Naive thymus-derived CD4-positive, alpha-beta T cell (primary cell): ENCODE data around the gene CCDC149. TPM values are rescaled to one million over a fixed set of nuclear protein-coding genes. Genes with fewer than 3 reads are reported as not detected.

Experiments used
- ATAC-seq: fragments of 150-1000 bp; cut with Tn5 transposase; 2 replicates; pipeline ENCODE4 v1.10.0; 2021; ENCODE audit warnings: mild to moderate bottlenecking, moderate library complexity
- CTCF ChIA-PET: fragments of 350-600 bp; sonication (Branson Sonifier 250); formaldehyde crosslinking; loops from one replicate; lab custom pipeline; 2021; ENCODE audit warnings: antibody characterized with exemption; lab: Charles Lee
- POLR2A ChIA-PET: fragments of 350-600 bp; sonication (Branson Sonifier 250); formaldehyde crosslinking; loops from one replicate; lab custom pipeline; 2021; ENCODE audit warnings: antibody characterized with exemption, inconsistent platforms; lab: Charles Lee
- DNase-seq, 9 donors: peaks; one replicate each; pipeline versions ENCODE4 v3.0.0 to v3.0.0-alpha.2; 2020 to 2022; ENCODE audit warnings: mixed read lengths in 1 of 9
- H3K27ac ChIP-seq: one replicate; pipeline ENCODE4 v1.7.0; 2013; ENCODE audit warnings: mild to moderate bottlenecking, low read depth, low read length, moderate library complexity
- H3K27me3 ChIP-seq, 2 donors: one replicate each; pipeline ENCODE4 v1.7.0; 2013; ENCODE audit warnings: low read length in 2 of 2, mild to moderate bottlenecking in 2 of 2, moderate library complexity in 2 of 2; ENCODE audit not compliant: control insufficient read depth in 2 of 2, insufficient read depth in 2 of 2
- H3K36me3 ChIP-seq, 3 experiments: 1 replicate in 2 of 3; 2 replicates in 1 of 3; pipeline ENCODE4 v1.7.0; 2013; ENCODE audit warnings: low read length in 3 of 3, mild to moderate bottlenecking in 3 of 3, moderate library complexity in 1 of 3; ENCODE audit not compliant: insufficient read depth in 3 of 3, control insufficient read depth in 2 of 3
- H3K4me1 ChIP-seq, 2 donors: one replicate each; pipeline ENCODE4 v1.7.0; 2013; ENCODE audit warnings: low read length in 2 of 2, mild to moderate bottlenecking in 2 of 2, moderate library complexity in 1 of 2; ENCODE audit not compliant: control insufficient read depth in 2 of 2, insufficient read depth in 2 of 2
- H3K4me3 ChIP-seq: 2 replicates; pipeline ENCODE4 v1.7.0; 2013; ENCODE audit warnings: mild to moderate bottlenecking, low read length
- H3K9me3 ChIP-seq, 3 experiments: 1 replicate in 2 of 3; 2 replicates in 1 of 3; pipeline ENCODE4 v1.7.0; 2013; ENCODE audit warnings: low read length in 3 of 3; ENCODE audit not compliant: control insufficient read depth in 2 of 3
- H3K27ac Mint-ChIP-seq, 9 donors: one replicate each; pipeline ENCODE4 v1.8.0; 2020 to 2022; ENCODE audit warnings: mixed read lengths in 9 of 9, mild to moderate bottlenecking in 8 of 9, moderate library complexity in 5 of 9, inconsistent platforms in 2 of 9
- H3K27me3 Mint-ChIP-seq, 5 donors: one replicate each; pipeline ENCODE4 v1.8.0; 2021 to 2022; ENCODE audit warnings: mixed read lengths in 5 of 5, mild to moderate bottlenecking in 1 of 5
- H3K36me3 Mint-ChIP-seq, 5 donors: one replicate each; pipeline ENCODE4 v1.8.0; 2020 to 2022; ENCODE audit warnings: mixed read lengths in 5 of 5, mild to moderate bottlenecking in 3 of 5, inconsistent platforms in 1 of 5
- H3K4me1 Mint-ChIP-seq, 7 donors: one replicate each; pipeline ENCODE4 v1.8.0; 2020 to 2022; ENCODE audit warnings: mixed read lengths in 7 of 7, mild to moderate bottlenecking in 3 of 7, inconsistent platforms in 1 of 7
- H3K4me3 Mint-ChIP-seq, 10 donors: one replicate each; pipeline ENCODE4 v1.8.0; 2020 to 2022; ENCODE audit warnings: mild to moderate bottlenecking in 10 of 10, mixed read lengths in 10 of 10, moderate library complexity in 6 of 10, inconsistent platforms in 2 of 10
- H3K9me3 Mint-ChIP-seq, 11 donors: one replicate each; pipeline ENCODE4 v1.8.0; 2020 to 2022; ENCODE audit warnings: mixed read lengths in 11 of 11, mild to moderate bottlenecking in 4 of 11, inconsistent platforms in 1 of 11, moderate library complexity in 1 of 11
- intact Hi-C, 2 donors: fragments of 100-400 bp; cut with micrococcal nuclease; formaldehyde crosslinking; loops; one replicate each; pipeline ENCODE4 v1.15.1; 2023
- polyA plus RNA-seq, 2 donors: library from polyadenylated mRNA; unstranded; fragments of 300-500 nt; fragmentation: Illumina TruSeq; gene quantifications; one replicate each; pipeline ENCODE4 v1.2.3, GENCODE V29; 2021
- total RNA-seq, 6 experiments: library from RNA in 5 of 6; stranded (reverse) in 5 of 6; gene quantifications; 1 replicate in 5 of 6; 2 replicates in 1 of 6; pipeline ENCODE4 v1.2.3 and lab custom pipeline; 2021 to 2026

The CCDC149 gene
- total and polyA plus RNA-seq, 7 experiments from 2014 or later, result 0.19 to 6.7 (median 0.36) TPM; not detected in 3

- no peaks in the 10 kb centered on the region for H3K36me3 ChIP-seq
- Mint-ChIP-seq H3K27me3 (peaks cover 0 to 25% (median 5%) of the 10 kb centered on the region in 5 donors), H3K4me3 (no peak overlapping the region), H3K9me3 (peaks cover 0 to 3% (median 0%) of the 10 kb centered on the region in 11 donors), H3K4me1 (no peaks in the 10 kb centered on the region), H3K27ac (no peak overlapping the region), H3K36me3 (no peaks in the 10 kb centered on the region)
- DNase-seq (no peak), ATAC-seq (no peak)
- CTCF ChIA-PET, result no interaction called here
- no peaks in the 10 kb centered on the region for H3K4me1 ChIP-seq
- H3K27me3 ChIP-seq, result no peaks in the 10 kb centered on the region
- no peaks in the 10 kb centered on the region for H3K9me3 ChIP-seq
- no peak overlapping the region for H3K4me3 ChIP-seq
- POLR2A ChIA-PET, result no interaction called here
- H3K27ac ChIP-seq, result no peak overlapping the region
- intact Hi-C loops, result no loop called here
These were observed 24.9 kb downstream of the CCDC149 start for GRCh38 chr4:24887881-24888430.

DNA sequence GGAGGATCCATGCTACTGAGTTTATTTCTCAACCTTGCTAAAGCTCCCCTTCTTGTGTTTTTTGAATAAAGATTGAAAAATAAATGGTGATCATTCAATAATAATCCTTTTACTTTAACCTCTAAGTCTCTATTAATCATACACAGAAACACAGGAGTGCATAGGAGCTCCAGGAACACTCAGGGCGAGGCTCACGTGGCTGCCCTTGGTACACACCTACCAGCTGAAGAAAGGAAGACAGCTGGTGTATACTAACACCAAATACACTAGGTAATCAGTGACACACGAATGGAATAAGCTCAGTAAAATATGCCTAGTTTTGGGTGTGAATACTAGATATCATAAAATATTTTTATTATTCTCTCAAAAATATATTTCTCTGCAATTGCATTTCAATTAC lies 26.2 kb downstream of the CCDC149 start:
- intact Hi-C loops, result no loop called here
- ChIA-PET POLR2A (no interaction called here), CTCF (no interaction called here)
- Histone ChIP-seq H3K27me3 (no peaks in the 10 kb centered on the region), H3K9me3 (no peaks in the 10 kb centered on the region), H3K27ac (no peak overlapping the region), H3K36me3 (no peaks in the 10 kb centered on the region), H3K4me3 (no peak overlapping the region), H3K4me1 (no peaks in the 10 kb centered on the region)
- Mint-ChIP-seq H3K27ac (no peak overlapping the region), H3K27me3 (peaks cover 0 to 25% (median 5%) of the 10 kb centered on the region in 5 donors), H3K36me3 (no peaks in the 10 kb centered on the region), H3K9me3 (peaks cover 0 to 3% (median 0%) of the 10 kb centered on the region in 11 donors), H3K4me3 (no peak overlapping the region), H3K4me1 (no peaks in the 10 kb centered on the region)
- ATAC-seq, result no peak
- no peak for DNase-seq

DNA sequence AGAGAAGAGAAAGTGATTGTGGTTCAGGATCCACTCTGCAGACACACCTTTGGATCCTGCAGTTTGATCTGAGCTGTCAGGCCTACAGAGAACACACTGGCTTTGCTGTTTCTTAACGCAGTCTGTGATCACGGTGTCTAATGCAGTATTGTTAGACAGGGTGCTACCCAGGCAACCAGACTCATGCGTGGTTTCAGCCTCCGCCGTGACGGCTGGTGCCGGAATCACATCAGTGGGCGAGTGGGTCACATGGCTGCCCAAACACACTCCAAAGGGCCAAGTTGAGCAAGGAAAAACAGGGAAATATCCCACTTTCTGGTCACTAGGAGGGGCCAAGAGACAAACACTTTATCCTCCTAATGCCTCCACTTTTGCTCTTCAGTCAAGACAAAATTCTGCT lies 27.5 kb downstream of the CCDC149 start:
- peaks cover 0 to 3% (median 0%) of the 10 kb centered on the region in 11 donors for H3K9me3 Mint-ChIP-seq
- ChIA-PET POLR2A (no interaction called here), CTCF (no interaction called here)
- no peak overlapping the region for H3K4me3 ChIP-seq
- H3K4me3 Mint-ChIP-seq, result no peak overlapping the region
- H3K27ac ChIP-seq, result no peak overlapping the region
- H3K36me3 ChIP-seq, result no peaks in the 10 kb centered on the region
- no peaks in the 10 kb centered on the region for H3K27me3 ChIP-seq
- no peak overlapping the region for H3K27ac Mint-ChIP-seq
- DNase-seq (no peak), ATAC-seq (no peak)
- intact Hi-C loops, result no loop called here
- no peaks in the 10 kb centered on the region for H3K4me1 ChIP-seq
- H3K9me3 ChIP-seq, result no peaks in the 10 kb centered on the region
- no peaks in the 10 kb centered on the region for H3K36me3 Mint-ChIP-seq
- no peaks in the 10 kb centered on the region for H3K4me1 Mint-ChIP-seq
- peaks cover 0 to 25% (median 5%) of the 10 kb centered on the region in 5 donors for H3K27me3 Mint-ChIP-seq

GRCh38 chr4:24884902-24885301 lies 27.9 kb downstream of the CCDC149 start:
- H3K27ac Mint-ChIP-seq, result no peak overlapping the region
- POLR2A ChIA-PET, result no interaction called here

DNA sequence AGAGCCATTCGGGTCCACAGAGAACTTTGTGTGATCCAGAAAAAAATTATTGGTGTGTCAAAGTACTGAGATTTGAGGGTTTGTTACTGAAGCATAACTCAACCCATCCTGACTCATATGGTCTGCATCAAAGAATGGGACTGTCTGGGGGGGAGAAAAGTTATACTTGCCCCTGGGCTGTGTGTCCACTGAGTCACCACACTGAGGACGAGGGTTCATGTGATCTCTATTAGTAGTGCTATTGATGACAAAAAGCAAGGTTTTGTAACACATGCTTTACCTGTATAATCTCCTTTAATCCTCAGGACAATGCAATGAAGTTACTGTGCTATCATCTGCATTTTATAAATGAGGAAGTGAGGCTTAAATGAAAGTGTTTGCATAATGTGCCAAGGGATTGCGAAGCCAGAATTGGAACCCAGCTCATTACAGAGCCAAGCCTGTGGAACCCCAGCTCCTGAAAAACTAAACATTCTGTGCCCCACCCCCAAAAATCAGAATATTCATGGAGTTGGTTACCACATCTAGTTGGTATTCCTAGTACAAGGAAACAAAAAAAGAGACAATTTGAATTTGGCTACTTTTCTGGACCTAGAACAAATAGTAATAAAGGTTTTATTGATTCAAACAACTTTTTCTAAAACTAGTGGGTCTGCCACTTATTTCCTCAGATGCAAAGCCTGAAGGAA lies 31.2 kb downstream of the CCDC149 start:
- Histone ChIP-seq H3K27ac (no peak overlapping the region), H3K9me3 (no peaks in the 10 kb centered on the region), H3K4me1 (no peaks in the 10 kb centered on the region), H3K4me3 (no peak overlapping the region), H3K36me3 (no peaks in the 10 kb centered on the region), H3K27me3 (no peaks in the 10 kb centered on the region)
- no peak overlapping the region for H3K27ac Mint-ChIP-seq
- H3K4me1 Mint-ChIP-seq, result no peaks in the 10 kb centered on the region
- no peak for ATAC-seq
- CTCF ChIA-PET, result no interaction called here
- peaks cover 0 to 16% (median 0%) of the 10 kb centered on the region in 5 donors for H3K27me3 Mint-ChIP-seq
- no peaks in the 10 kb centered on the region for H3K36me3 Mint-ChIP-seq
- no peak overlapping the region for H3K4me3 Mint-ChIP-seq
- H3K9me3 Mint-ChIP-seq, result peaks cover 0 to 3% (median 0%) of the 10 kb centered on the region in 11 donors
- DNase-seq, result no peak
- POLR2A ChIA-PET, result no interaction called here
- intact Hi-C loops, result no loop called here

More at GRCh38 chr4:24884902-24885301, 27.9 kb downstream of the CCDC149 start:
- no peaks in the 10 kb centered on the region for H3K4me1 Mint-ChIP-seq
- peaks cover 0 to 25% (median 5%) of the 10 kb centered on the region in 5 donors for H3K27me3 Mint-ChIP-seq
- intact Hi-C loops, result no loop called here
- no peak for DNase-seq
- no peaks in the 10 kb centered on the region for H3K36me3 Mint-ChIP-seq
- H3K9me3 Mint-ChIP-seq, result peaks cover 0 to 3% (median 0%) of the 10 kb centered on the region in 11 donors
- Histone ChIP-seq H3K36me3 (no peaks in the 10 kb centered on the region), H3K27me3 (no peaks in the 10 kb centered on the region), H3K4me3 (no peak overlapping the region), H3K4me1 (no peaks in the 10 kb centered on the region), H3K27ac (no peak overlapping the region), H3K9me3 (no peaks in the 10 kb centered on the region)
- ATAC-seq, result no peak
- CTCF ChIA-PET, result no interaction called here
- no peak overlapping the region for H3K4me3 Mint-ChIP-seq

DNA sequence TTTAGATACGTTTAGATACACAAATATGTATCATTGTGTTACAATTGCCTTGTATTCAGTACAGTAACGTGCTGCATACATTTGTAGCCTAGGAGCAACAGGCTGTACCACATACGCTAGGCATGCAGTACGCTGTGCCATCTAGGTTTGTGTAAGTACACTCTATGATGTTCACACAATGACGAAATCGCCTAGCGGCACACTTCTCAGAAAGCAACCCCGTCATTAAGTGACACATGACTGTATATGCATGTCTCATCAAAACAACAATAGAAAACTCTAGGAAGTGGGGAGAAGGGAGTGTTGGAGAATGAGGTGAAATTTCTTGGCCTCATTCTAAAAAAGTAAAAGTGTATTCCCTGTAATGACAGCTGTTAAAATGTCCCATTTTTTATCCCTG lies 32.7 kb downstream of the CCDC149 start:
- H3K27me3 ChIP-seq, result no peaks in the 10 kb centered on the region
- H3K4me1 ChIP-seq, result no peaks in the 10 kb centered on the region
- no peak overlapping the region for H3K4me3 ChIP-seq
- intact Hi-C loops, result no loop called here
- H3K9me3 ChIP-seq, result no peaks in the 10 kb centered on the region
- H3K36me3 Mint-ChIP-seq, result no peaks in the 10 kb centered on the region
- DNase-seq, result no peak
- no peak overlapping the region for H3K4me3 Mint-ChIP-seq
- H3K4me1 Mint-ChIP-seq, result no peaks in the 10 kb centered on the region
- H3K27ac Mint-ChIP-seq, result no peak overlapping the region
- H3K9me3 Mint-ChIP-seq, result peaks cover 0 to 3% (median 0%) of the 10 kb centered on the region in 11 donors
- H3K36me3 ChIP-seq, result no peaks in the 10 kb centered on the region
- peaks cover 0 to 9% (median 0%) of the 10 kb centered on the region in 5 donors for H3K27me3 Mint-ChIP-seq
- ATAC-seq, result peak; percentile 27
- H3K27ac ChIP-seq, result no peak overlapping the region
- CTCF ChIA-PET, result no interaction called here
- POLR2A ChIA-PET, result no interaction called here

DNA sequence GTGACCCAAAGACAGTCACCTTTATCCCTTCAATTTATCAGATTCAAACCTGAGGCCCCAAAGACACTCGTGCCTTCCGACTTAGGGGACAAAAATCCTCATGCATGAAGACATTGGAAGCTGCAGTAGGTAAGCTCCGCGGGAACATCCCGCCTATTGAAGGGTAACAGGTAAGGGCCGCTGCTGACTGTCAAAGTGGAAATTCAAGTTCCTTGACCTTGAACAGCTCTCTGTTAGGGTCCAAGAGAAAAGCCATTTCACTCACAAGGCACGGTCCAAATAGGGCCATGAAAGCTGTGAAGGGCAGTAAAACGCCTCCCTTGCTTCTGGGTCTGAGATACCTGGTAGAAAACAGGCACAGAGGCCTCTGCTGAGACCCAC lies 34.2 kb downstream of the CCDC149 start:
- no peaks in the 10 kb centered on the region for H3K9me3 ChIP-seq
- no peak overlapping the region for H3K4me3 ChIP-seq
- no peaks in the 10 kb centered on the region for H3K4me1 ChIP-seq
- Mint-ChIP-seq H3K36me3 (no peaks in the 10 kb centered on the region), H3K27ac (no peak overlapping the region), H3K27me3 (peaks cover 0 to 4% (median 0%) of the 10 kb centered on the region in 5 donors), H3K4me3 (no peak overlapping the region), H3K9me3 (peaks cover 0 to 3% (median 0%) of the 10 kb centered on the region in 11 donors), H3K4me1 (no peaks in the 10 kb centered on the region)
- no peak for DNase-seq
- H3K27ac ChIP-seq, result no peak overlapping the region
- no peaks in the 10 kb centered on the region for H3K27me3 ChIP-seq
- ChIA-PET POLR2A (no interaction called here), CTCF (no interaction called here)
- ATAC-seq, result no peak
- intact Hi-C loops, result no loop called here
- H3K36me3 ChIP-seq, result no peaks in the 10 kb centered on the region
